ENCODE results near the gene MFSD2A.
"Not testable (repeated sequence)": the region's sequence is repeated elsewhere in the genome, so short reads cannot be mapped to it uniquely, and the experiment has no call there.

MFSD2A gene

DNA sequence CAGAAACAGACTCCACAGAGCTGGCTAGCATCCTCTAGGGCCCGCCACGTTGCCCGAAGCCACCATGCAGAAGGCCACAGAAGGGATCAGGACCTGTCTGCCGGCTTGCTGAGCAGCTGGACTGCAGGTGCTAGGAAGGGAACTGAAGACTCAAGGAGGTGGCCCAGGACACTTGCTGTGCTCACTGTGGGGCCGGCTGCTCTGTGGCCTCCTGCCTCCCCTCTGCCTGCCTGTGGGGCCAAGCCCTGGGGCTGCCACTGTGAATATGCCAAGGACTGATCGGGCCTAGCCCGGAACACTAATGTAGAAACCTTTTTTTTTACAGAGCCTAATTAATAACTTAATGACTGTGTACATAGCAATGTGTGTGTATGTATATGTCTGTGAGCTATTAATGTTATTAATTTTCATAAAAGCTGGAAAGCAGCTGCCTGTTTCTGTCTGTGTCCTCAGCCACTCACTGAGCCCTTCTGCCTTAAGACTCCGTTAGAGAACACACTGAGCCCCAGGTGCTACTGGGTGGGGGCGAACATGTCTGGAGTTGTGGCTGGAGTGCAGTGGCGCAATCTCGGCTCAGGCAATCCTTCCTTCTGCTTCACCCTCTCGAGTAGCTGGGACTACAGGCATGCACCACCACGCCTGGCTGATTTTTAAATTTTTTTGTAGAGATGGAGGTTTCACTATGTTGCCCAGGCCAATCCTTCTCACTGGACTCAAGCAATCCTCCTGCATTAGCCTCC is 14.8 kb downstream of the MFSD2A start:
- DNase-seq, result no peak

DNA sequence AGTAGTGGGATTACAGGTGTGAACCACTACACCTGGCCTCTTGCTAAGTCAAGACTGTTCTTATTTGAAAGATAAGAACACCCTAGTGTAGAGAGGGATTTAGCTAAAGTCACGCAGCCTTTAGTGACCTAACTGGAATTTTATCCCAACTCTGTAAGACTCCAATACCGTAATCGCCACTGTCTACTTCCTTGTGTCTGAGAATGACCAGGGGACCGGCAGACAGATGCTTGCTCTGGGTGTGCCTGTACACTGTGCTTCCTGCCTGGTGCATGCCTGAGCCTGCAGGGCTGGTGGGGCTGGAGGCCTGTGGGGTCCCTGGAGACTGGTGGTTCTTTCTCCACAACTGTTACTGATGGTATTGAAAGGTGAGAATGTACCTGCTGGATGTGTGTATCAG is 15.3 kb downstream of the MFSD2A start:
- DNase-seq, result no peak

- no peak for DNase-seq
Observed at GRCh38 chr1:39971138-39971537, 16.2 kb downstream of the MFSD2A start.

DNA sequence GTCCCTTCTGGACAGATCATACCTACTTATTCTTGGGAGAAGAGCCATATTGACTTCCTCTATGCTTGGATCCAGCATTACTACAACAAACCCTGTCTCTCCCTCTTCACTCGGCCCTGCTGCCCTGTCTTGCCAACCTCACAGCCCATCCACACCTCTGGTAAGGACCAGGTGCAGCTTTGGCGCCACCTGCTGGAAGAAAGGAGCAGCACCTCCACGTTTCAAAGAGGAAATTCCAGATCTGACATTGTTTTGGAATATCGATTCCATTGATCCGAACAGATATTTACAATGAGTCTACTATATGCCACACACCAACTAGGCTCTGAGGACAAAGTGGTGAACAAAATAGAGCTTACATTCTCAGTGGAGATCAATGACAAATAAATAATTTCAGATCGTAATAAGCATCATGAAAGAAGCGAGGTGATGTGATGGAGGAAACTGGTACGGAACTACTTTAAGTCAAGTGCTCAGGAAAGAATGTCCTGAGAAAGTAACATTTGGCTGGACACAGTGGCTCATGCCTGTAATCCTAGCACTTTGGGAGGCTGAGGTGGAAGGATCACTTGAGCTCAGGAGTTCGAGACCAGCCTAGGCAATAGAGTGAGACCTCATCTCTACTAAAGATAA is 18.7 kb downstream of the MFSD2A start:
- peak; percentile 80 for DNase-seq

GRCh38 chr1:39976732-39977131 is 21.8 kb downstream of the MFSD2A start:
- no peak for DNase-seq

GRCh38 chr1:39977202-39977601 is 22.3 kb downstream of the MFSD2A start:
- DNase-seq, result no peak

DNA sequence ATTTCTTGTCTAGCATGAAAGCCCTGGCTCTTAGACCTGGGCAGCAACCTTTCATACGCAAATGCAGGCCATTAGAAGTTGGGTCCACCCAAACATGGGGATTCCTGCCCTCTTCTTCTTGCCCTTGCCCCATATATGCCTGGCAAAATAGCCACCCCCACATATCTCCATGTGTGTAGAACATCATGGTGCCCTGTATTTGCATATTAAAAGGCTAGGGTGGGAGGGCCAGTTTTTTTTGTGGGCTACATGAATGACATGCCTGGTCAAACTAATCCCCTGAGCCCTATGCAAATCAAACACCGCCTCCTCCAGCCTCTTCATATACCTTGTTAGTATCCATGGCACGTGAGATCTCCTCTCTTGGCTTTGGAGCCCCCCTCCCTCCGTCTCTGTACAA is 24.7 kb downstream of the MFSD2A start:
- no peak for DNase-seq

DNA sequence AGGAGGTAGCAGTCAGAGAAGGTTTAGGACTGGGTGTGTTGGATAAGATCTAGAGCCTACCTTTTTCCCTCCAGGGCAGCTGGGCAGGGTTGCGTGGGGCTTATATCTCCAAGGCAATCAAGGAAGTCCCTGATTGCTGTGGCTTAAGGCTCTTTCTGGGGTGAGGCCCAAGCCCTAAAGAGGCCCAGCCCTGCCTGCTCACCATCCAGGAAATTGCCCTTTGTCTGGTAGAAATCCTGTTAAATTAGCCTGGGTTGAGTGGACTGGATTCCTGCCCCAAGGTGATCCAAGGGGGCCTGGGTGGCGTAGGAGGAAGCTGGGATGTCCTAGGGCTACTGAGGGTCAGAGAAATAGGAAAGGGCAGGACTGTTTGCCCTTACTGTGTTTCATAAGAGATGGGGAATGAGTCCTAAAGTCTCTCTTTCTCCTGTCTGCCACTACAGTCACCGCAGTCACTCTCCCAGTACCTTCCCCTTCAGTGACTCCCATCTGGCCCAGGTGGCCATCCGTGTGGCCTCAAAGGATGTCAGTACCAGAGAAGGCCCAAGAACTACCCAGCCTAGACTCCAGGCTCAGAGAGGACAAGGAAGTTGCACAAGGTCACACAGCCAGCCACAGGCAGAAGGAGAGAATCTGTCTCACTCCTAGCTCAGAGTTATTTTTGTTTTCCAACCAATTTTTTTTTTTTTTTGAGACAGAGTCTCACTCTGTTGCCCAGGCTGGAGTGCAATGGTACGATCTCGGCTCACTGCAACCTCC is 25.8 kb downstream of the MFSD2A start:
- DNase-seq, result no peak

DNA sequence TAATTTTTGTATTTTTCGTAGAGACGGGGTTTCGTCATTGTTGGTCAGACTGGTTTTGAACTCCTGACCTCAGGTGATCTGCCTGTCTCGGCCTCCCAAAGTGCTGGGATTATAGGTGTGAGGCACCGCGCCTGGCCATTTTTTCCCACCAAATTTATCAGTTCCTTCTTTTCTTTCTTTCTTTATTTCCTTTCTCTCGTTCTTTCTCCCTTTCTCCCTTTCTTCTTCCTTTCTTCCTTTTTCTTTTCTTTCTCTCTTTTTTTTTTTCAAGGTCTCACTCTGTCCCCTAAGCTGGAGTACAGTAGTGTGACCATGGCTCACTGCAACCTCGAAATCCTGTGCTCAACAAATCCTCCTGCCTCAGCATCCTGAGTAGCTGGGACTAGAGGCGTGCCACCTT is 26.4 kb downstream of the MFSD2A start:
- no peak for DNase-seq

- no peak for DNase-seq
Observed at GRCh38 chr1:39981945-39982344, 27.0 kb downstream of the MFSD2A start.

DNA sequence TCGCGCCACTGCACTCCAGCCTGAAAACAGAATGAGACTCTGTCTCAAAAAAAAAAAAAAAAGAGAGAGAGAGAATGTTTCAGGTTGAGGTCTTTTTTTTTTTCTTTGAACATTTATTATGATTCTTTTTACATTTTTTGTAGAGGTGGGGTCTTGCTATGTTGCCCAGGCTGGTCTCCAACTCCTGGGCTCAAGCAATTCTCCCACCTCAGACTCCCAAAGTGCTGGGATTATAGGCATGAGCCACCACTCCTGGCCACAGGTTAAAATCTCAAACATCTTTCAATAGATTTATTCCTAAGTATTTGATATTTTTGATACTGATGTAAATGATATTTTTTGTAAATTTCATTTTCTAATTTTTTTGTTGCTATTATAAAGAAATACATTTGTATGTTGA is 29.5 kb downstream of the MFSD2A start:
- not testable (repeated sequence) for DNase-seq

DNA sequence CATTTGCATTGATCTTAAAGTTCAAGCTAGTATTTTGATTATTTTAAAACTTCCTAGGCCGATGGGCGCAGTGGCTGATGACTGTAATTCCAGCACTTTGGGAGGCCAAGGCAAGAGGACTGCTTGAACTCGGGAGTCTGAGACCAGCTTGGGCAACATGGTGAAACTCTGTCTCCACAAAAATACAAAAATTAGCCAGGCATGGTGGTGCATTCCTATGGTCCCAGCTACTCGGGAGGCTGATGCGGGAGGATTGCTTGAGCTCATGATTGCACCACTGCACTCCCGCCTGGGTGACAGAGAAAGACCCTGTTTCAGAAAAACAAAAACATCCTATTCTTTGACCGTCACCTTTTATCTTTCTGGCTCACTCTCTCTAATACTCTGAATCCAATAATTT is 30.0 kb downstream of the MFSD2A start:
- DNase-seq, result no peak

DNA sequence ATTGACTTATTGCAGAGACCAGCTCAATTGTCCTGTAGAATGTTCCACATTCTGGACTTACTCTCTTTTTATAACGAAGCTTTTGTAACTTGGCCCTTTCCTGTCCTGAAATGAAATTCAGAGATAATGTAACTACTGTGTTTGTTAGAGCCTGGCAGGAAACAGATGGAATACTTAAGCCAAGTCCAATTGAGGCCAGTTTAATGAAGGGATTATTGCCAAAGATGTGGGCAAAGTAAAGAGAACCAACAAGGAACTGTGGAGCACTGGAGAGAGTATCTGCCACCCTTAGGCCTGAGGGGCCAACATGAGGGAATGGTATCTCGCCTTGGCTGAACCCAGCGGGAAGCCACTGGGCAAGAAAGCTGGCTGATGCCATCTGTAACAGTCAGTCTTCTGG is 32.9 kb downstream of the MFSD2A start:
- DNase-seq, result no peak

GRCh38 chr1:39988618-39989343 is 33.8 kb downstream of the MFSD2A start:
- no peak for DNase-seq

DNA sequence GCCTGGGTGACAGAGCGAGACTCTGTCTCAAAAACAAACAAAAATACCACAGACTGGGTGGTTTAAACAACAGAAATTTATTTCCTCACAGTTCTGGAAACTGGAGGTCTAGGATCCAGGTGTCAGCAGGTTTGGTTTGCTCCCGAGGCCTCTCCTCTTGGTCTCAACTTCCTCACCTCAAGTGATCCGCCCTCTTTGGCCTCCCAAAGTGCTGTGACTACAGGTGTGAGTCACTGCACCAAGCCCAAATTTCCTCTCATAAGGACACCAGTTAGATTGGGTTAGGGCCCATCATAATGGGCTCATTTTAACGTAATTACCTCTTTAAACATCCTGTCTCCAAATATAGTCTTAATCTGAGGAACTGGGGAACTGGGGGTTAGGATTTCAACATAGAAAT is 35.5 kb downstream of the MFSD2A start:
- DNase-seq, result no peak

DNA sequence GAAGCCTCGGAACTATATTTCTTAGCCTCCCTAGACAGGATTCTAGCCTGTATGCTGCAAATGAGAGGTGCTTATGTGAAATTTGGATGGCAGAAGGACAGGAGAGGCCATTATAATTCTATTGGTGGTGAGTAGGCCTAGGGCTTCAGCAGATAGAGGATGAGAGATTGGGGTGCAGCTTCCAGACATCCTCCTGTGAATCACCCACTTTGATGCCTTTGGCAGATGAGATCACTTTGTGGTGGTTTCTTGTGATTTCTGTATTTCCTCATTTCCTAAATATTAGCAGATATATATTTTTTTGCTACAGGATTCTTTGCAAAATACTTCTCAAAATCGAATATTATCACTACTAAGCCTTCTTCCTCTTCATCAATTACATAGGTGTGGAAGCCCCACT is 37.3 kb downstream of the MFSD2A start:
- DNase-seq, result no peak

- no peak for DNase-seq
Observed at GRCh38 chr1:39992888-39993287, 37.9 kb downstream of the MFSD2A start.

GRCh38 chr1:39995973-39996393 is 41.0 kb downstream of the MFSD2A start:
- DNase-seq, result peak; percentile 15

- DNase-seq, result no peak
Observed at GRCh38 chr1:39996396-39997004, 41.6 kb downstream of the MFSD2A start.

DNA sequence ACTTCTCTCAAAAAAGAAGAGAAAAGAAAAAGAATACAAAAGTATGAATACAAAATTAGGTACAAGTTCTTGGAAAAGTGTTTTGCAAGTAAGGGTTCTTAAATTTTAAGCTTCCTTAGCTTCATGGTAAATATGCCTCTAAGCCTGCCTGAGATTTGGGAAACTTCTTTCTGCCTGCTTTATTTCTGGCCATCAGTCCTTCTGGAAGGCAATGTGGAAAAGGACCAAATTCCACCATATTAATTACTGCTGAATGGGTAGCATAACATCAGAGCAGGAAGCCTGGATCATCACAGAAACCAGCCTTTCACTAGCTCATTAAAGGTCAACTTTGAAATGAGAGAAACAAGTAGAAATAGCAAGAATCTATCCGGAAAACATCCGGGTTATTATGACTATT is 46.5 kb downstream of the MFSD2A start:
- no peak for DNase-seq

- DNase-seq, result no peak
Observed at GRCh38 chr1:40003156-40004093, 48.5 kb downstream of the MFSD2A start.

- DNase-seq, result no peak
Observed at GRCh38 chr1:40004857-40005256, 49.9 kb downstream of the MFSD2A start.
